Loucy (cell line): ENCODE results near the gene SLC9A5.

Experiments used
- CTCF ChIP-seq: fragments of 200-600 bp; sonication (generic); conservative IDR thresholded peaks from 2 replicates; pipeline ENCODE4 v1.5.1; 2014; ENCODE audit warnings: mild to moderate bottlenecking, antibody characterized with exemption, low read length
- EZH2phosphoT487 ChIP-seq: fragments of 200-600 bp; IDR thresholded peaks from 2 replicates; pipeline ENCODE4 v1.6.1; 2018; ENCODE audit warnings: antibody characterized with exemption, mild to moderate bottlenecking, moderate library complexity, borderline replicate concordance

DNA sequence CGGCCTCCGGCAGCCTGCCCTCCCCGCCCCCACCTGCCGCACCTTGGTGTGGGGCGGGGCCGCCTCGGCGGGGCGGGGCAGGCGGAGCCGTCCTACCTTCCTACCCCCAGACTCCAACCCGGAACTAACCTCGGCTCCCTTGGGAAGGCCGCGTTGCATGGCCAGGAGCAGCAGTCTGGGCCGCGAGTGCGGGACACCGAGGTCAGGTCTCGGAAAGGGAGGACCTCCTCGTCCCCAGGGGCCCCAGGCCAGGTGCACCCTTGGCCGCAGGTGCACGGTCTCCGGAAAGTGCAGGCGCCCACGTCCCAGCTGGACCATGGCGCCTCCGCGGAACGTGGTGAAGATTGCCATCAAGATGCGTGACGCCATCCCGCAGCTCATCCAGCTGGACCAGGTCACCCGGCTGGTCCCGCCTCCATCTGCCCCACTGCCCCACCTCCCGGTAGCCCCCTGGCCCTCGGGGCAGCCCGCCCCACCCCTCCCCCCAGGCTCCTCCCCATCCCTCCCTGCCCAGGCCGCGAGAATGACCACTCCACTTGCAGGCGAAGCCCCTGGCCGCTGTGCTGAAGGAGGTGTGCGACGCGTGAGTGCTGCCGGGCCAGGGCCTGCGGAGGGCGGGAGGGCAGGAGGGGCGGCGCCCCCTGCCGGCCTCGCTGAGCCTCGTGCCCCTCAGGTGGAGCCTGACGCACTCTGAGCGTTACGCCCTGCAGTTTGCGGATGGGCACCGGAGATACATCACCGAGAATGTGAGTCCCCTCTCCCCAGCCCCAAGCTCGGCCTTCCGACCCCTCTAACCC, 49.6 kb upstream of the SLC9A5 start, which contains the start of gene ELMO3:
- no peak for TF ChIP-seq EZH2phosphoT487
- TF ChIP-seq CTCF = no peak
